NCI-H1694 treated with DMSO at 0.1 percent for 48 hours (cell line): ENCODE measurements around the gene ZNF487.
"Not testable (repeated sequence)": the region's sequence is repeated elsewhere in the genome, so short reads cannot be mapped to it uniquely, and the experiment has no call there.

Experiments
- DNase-seq: peaks from one replicate; lab custom pipeline; 2025; lab: John Stamatoyannopoulos, UW

ZNF487 gene

DNA sequence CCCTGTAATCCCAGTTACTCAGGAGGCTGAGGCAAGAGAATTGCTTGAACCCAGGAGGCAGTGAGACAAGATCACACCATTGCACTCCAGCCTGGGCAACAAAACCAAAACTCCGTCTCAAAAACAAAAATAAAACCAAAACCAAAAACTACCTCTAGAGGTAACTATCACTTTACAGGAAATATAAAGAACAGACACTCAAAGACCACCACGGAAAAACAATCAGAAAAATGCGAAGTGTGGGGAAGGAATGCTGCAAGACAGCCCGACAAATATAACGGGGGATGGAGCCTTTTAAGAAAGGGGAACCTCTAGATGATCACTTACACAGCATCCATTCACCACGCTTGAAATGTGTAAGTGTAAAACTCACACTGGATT is 32.2 kb upstream of the ZNF487 start:
- DNase-seq, result no peak

DNA sequence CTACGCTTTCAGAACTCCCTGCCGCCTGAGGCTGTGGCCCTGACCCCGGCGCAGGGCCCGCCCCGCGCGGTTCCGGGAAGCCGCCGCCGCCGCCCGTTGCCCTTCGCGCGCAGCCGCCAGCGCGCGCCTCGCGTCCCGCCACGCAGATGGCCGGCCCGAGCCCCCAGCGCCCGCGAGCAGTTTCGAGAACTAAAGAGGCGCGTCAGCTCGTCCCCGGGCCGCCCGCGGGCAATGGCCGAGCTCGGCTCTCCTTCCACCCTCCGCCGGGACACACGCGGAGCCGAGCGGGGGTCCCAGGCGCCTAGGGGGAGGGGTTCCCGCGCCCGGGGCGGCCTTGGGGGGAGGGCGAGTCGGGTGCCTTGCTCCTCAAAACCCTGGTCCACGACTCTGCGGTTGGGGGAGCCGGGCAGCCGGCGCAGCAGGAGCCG is 29.7 kb upstream of the ZNF487 start:
- no peak for DNase-seq

DNA sequence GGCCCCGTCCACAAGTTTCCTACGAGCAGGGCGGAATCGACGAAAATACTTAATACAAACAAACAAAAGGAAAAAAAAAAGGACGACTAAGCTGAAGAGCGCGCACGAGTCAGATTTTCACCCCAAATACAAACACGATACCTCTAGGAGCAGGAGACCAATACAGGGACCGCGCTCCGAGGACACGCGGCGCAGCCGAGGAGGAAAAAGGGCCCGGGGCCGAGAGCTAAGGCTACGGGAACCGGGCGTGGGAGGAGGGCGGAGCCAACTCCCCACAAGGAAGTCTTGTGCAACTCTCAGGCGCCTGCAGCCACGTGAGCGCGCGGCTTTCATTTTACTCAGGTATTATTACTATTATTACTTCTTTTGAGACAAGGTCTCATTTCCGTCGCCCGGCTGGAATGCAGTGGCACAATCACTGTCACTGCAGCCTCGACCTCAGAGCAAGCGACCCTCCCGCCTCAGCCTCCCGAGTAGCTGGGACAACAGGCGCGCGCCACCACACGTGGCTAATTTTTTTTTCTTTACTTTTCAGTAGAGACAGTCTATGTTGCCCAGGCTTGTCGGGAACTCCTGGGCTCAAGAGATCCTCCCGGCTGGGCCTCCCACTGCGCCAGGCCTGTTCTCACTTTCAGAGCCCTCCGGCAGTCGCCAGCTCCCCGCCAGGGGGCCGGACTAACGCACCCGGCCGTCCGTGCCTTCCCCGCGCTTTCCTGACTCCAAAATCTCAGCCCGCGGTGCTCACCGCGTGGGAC is 29.2 kb upstream of the ZNF487 start:
- peak; percentile 52 for DNase-seq

DNA sequence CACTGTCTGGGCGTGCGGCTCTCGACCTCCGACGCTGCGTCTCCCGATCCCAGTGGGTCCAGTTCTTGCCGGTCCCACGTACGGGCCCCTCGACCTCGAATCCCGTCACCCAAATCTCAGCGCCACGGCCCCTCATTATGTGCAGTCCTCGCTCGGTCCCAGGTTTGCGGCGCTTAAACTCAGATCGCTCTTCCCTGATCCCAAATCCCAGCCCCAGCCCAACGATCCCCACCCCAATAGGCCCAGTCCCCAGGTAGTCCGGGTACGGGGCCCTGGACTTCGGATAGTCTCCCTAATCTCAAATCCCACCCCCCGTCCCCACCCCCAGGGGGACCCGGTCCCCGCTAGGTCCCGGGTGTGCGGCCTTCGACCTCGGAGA is 28.6 kb upstream of the ZNF487 start:
- no peak for DNase-seq

DNA sequence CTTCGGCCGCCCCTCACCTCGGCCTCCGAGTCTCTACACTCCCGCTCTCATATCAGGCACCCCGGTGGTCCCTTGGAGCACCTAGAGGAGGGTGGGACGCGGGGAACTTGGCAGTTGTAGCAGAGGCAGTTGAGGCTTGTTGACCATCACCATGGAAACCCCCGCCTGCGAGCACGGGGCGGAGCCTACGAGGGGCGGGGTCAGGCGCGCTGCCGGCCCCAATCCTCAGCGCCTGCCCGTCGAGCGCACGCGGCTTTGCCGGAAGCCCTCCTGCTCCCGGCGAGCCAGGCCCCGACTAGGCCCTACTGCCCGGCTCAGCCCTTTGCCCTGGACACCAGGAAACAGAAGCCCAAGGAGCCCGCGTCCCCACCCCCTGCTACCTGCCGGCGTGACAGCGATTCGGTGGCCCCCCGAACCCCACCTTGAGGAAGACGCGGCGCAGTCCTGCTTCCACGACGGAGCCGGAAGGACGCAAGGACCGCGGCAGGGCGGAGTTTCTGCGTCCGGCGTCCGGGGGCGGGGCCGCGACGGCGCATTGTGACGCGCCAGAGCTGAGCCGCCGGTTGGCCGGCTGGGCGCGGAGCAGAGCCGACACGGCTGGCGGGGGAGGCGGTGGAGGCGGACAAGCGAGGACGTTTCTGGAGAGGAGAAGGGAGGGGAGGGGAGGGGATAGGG is 28.1 kb upstream of the ZNF487 start, which contains the start of gene HNRNPF:
Gene HNRNPF, minus strand, starts transcription at position 477 of the 675 bp plus-strand sequence. CDS start 21,302 bp downstream, outside the sequence.
- DNase-seq, result peak; percentile 75

- DNase-seq, result no peak
These were observed 27.4 kb upstream of the ZNF487 start for GRCh38 chr10:43409385-43410109.

DNA sequence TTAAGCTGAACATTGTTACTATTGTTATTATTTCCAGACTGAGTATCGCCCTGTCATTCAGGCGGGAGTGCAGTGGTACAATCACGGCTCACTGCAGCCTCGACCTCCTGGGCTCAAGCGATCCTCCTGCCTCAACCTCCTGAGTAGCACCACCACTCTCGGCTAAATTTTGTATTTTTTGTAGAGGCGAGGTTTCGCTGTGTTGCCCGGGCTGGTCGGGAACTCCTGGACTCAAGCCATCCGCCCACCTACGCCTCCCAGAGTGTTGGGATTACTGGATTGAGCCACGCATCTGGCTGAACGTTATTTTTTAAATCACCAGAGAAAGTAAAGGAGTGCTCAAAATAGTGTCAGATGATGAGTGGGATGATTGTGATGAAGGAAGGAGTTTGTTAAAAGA is 26.6 kb upstream of the ZNF487 start:
- no peak for DNase-seq

DNA sequence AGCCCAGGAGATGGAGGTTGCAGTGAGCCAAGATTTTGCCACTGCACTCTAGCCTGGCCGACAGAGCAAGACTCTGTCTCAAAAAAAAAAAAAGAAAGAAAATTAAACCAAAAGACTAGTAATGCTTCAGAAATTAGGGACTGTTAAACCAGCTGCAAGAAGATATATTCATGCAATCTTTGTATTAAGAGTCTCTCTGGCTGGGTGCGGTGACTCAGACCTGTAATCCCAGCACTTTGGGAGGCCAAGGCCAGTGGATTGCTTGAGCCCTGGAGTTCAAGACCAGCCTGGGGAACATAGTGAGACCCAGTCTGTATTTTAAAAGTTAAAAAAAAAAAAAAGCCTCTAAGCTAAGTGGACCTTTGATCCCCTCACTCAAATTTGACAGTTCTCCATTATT is 25.4 kb upstream of the ZNF487 start:
- DNase-seq, result no peak

DNA sequence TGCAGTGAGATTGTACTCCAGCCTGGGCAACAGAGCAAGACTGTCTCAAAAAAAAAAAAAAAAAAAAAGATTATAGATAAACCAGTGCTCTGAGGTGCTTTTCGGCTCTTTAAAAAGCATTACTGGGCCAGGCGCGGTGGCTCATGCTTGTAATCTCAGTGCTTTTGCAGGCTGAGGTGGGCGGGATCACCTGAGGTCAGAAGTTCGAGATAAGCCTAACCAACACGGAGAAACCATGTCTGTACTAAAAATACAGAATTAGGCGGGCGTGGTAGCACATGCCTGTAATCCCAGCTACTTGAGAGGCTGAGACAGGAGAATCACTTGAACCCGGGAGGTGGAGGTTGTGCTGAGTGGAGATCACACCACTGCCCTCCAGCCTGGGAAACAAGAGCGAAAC is 21.4 kb upstream of the ZNF487 start:
- no peak for DNase-seq

DNA sequence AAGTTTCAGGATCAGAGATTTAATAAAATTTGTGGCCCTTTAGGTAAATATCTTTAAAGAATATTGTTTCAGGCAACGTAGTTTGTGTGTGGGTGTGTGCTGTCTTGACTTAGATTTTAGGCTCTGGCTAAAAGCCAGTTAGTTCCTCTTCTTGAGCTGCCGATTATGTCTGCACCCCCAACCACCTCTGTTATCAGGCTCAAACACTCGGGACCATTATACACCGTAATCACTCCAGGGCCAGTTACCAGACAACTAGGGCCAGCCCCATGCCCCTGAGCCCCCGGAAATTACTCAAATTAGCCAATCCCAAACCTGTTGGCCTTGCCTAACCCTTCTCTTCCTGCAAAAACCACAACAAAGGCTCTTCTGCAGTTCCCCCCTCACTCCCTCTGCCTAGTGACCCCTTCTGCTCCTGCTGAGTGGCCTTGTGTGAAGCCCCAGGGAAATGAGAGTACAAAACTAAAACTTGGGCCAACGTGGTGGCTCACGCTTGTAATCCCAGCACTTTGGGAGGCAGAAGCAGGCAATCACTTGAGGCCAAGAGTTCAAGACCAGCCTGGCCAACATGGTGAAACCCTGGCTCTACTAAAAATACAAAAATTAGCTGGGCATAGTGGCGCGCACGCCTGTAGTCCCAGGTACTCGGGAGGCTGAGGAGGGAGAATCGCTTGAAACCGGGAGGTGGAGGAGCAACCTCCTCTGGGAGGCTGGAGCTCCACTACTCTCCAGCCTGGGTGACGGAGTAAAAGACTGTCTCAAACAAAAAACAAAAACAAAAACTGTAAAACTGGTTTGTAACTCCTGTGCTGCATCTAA is 18.8 kb upstream of the ZNF487 start:
- DNase-seq, result no peak

- DNase-seq, result no peak
These were observed 16.9 kb upstream of the ZNF487 start for GRCh38 chr10:43419997-43420368.

GRCh38 chr10:43420369-43421200 is 16.3 kb upstream of the ZNF487 start:
- DNase-seq, result peak; percentile 55

DNA sequence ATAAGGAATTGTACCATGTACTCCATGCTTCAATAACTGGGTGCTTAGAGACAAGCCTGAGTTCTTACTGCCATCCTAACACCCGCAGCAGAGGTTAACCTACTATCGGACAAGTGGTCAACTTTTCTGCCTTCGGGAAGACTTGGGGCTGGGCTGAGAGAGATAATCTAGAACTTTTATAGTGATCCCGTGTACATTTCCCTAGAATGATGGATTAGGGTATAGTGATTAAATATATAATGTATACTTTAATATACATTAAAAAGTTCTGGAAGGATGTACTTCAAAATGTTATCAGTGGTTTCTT is 15.8 kb upstream of the ZNF487 start:
- DNase-seq, result no peak

GRCh38 chr10:43421519-43421918 is 15.4 kb upstream of the ZNF487 start:
- DNase-seq, result no peak

DNA sequence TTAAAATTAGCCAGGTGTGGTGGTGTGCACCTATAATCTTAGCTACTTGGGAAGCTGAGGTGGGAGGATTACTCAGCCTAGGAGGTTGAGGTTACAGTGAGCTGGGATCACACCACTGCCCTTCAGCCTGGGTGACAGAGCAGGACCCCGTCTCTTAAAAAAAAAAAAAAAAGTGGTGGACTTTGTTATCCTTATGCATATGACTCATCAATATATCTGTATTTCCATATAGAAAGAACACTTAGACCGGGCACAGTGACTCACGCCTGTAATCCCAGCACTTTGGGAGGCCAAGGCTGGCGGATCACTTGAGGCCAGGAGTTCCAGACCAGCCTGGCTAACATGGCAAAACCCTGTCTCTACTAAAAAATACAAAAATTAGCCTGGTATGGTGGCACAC is 15.0 kb upstream of the ZNF487 start:
- DNase-seq, result not testable (repeated sequence)

DNA sequence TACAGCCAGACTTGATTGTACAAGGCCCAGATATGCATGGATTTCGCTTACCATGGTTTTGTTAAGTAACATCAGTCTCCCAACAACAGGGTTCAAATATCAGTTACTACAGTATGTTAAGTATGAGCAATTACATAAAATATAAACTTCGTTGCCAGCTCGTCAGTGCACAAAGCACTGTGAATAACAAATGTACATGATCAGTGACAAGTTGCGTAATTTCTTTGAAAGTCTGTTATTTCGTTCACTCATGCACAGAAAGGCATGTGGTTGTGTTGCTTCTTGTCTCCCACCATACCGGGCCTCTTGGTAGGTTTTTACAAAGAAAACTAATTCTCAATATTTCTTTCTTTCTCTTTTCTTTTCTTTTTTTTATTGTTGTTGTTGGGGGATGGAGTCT is 12.5 kb upstream of the ZNF487 start:
- no peak for DNase-seq

- not testable (repeated sequence) for DNase-seq
These were observed 10.4 kb upstream of the ZNF487 start for GRCh38 chr10:43426476-43426875.

GRCh38 chr10:43427166-43427825 is 9.6 kb upstream of the ZNF487 start:
- no peak for DNase-seq

DNA sequence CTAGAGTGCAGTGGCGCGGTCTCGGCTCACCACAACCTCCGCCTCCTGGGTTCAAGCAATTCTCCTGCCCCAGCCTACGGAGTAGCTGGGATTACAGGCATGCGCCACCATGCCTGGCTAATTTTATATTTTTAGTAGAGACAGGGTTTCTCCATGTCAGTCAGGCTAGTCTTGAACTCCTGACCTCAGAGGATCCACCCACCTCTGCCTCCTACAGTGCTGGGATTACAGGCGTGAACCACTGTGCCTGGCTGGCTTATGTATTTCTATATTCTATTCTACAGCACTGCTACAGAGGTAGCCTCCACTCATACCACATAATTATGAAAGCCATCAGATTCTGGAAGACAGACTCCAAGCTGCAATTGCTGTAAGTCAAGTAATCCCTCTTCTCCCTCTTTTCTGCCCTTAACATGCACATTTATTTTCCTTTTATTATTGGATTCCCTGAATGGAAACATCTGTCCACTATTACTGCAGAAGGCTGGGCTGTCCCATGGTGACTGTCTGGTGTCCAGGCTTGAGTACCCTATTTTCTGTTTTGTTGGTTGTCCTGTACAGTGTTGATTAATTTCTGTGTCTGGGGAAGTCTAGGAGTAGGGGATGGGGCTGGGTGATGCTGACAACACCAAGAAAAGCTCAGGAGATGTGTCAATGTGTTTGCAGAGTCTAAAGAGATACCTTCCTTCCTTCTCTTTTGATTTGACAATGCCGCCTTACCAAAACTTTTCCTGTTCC is 5.8 kb upstream of the ZNF487 start:
- no peak for DNase-seq
